ENCODE data around the gene THTPA.

DNA sequence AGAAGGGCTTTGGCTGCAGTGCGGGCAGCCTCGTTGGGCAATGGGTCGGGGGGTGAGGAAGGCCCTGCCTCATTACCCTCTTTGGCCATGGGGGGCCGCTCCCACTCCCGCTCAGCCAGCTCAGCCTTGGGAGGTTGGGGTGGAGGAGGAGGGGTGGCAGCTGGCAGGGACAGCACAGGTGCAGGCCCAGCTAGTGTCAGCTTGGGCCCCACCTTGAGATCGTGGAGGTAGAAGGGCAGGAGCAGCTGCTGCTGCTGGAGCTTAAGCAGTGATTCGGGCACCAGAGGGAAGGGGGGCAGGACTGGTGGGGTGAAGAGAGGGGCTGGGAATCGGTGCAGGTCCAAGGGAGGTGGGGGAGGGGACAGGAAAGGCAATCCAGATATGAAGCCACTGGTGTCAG is 30.5 kb upstream of the THTPA start:
- TF ChIP-seq TBX3 (IDR thresholded peaks at IDR 0.05; ENCODE audit: borderline replicate concordance) (no peak), HMG20A (CRISPR knock-in tag; IDR thresholded peaks at IDR 0.05; ENCODE audit: borderline replicate concordance) (no peak), ZNF7 (CRISPR knock-in tag; IDR thresholded peaks at IDR 0.05) (no peak), ARHGAP35 (CRISPR knock-in tag; IDR thresholded peaks at IDR 0.05; ENCODE audit: borderline replicate concordance) (no peak), RAD21 (CRISPR knock-in tag; IDR thresholded peaks at IDR 0.05) (no peak), HIVEP1 (CRISPR knock-in tag; IDR thresholded peaks at IDR 0.05) (no peak), SYNCRIP (IDR thresholded peaks at IDR 0.05; ENCODE audit: insufficient read depth, low read depth, low read length) (no peak), NFATC3 (CRISPR knock-in tag; IDR thresholded peaks at IDR 0.05) (no peak)
- TF ChIP-seq, protein P1, sequence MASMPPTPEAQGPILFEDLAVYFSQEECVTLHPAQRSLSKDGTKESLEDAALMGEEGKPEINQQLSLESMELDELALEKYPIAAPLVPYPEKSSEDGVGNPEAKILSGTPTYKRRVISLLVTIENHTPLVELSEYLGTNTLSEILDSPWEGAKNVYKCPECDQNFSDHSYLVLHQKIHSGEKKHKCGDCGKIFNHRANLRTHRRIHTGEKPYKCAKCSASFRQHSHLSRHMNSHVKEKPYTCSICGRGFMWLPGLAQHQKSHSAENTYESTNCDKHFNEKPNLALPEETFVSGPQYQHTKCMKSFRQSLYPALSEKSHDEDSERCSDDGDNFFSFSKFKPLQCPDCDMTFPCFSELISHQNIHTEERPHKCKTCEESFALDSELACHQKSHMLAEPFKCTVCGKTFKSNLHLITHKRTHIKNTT (CRISPR knock-in tag; IDR thresholded peaks at IDR 0.05): no peak
- TF ChIP-seq, protein P2, sequence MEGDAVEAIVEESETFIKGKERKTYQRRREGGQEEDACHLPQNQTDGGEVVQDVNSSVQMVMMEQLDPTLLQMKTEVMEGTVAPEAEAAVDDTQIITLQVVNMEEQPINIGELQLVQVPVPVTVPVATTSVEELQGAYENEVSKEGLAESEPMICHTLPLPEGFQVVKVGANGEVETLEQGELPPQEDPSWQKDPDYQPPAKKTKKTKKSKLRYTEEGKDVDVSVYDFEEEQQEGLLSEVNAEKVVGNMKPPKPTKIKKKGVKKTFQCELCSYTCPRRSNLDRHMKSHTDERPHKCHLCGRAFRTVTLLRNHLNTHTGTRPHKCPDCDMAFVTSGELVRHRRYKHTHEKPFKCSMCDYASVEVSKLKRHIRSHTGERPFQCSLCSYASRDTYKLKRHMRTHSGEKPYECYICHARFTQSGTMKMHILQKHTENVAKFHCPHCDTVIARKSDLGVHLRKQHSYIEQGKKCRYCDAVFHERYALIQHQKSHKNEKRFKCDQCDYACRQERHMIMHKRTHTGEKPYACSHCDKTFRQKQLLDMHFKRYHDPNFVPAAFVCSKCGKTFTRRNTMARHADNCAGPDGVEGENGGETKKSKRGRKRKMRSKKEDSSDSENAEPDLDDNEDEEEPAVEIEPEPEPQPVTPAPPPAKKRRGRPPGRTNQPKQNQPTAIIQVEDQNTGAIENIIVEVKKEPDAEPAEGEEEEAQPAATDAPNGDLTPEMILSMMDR (CRISPR knock-in tag; IDR thresholded peaks at IDR 0.05): no peak
- TF ChIP-seq, protein P3, sequence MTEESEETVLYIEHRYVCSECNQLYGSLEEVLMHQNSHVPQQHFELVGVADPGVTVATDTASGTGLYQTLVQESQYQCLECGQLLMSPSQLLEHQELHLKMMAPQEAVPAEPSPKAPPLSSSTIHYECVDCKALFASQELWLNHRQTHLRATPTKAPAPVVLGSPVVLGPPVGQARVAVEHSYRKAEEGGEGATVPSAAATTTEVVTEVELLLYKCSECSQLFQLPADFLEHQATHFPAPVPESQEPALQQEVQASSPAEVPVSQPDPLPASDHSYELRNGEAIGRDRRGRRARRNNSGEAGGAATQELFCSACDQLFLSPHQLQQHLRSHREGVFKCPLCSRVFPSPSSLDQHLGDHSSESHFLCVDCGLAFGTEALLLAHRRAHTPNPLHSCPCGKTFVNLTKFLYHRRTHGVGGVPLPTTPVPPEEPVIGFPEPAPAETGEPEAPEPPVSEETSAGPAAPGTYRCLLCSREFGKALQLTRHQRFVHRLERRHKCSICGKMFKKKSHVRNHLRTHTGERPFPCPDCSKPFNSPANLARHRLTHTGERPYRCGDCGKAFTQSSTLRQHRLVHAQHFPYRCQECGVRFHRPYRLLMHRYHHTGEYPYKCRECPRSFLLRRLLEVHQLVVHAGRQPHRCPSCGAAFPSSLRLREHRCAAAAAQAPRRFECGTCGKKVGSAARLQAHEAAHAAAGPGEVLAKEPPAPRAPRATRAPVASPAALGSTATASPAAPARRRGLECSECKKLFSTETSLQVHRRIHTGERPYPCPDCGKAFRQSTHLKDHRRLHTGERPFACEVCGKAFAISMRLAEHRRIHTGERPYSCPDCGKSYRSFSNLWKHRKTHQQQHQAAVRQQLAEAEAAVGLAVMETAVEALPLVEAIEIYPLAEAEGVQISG (CRISPR knock-in tag; IDR thresholded peaks at IDR 0.05): no peak

Measured in HepG2 (cell line).